KOPT-K1 (cell line): ENCODE data around the gene SRRM1.
"Not testable (repeated sequence)": the region's sequence is repeated elsewhere in the genome, so short reads cannot be mapped to it uniquely, and the experiment has no call there.

ENCODE experiments used
- H3K27ac ChIP-seq: fragments of 200-600 bp; sonication (generic); 2 replicates; pipeline ENCODE4 v1.5.1; 2016; ENCODE audit warnings: antibody characterized with exemption, mild to moderate bottlenecking, low read depth, low read length; ENCODE audit not compliant: poor library complexity, severe bottlenecking
- H3K36me3 ChIP-seq: fragments of 200-600 bp; sonication (generic); 2 replicates; pipeline ENCODE4 v1.5.1; 2017; ENCODE audit warnings: antibody characterized with exemption, mild to moderate bottlenecking, low read length, moderate library complexity; ENCODE audit not compliant: insufficient read depth
- H3K9me3 ChIP-seq: fragments of 200-600 bp; sonication (generic); 2 replicates; pipeline ENCODE4 v1.5.1; 2017; ENCODE audit warnings: antibody characterized with exemption, low read length, mild to moderate bottlenecking; ENCODE audit not compliant: insufficient read depth, poor library complexity, severe bottlenecking

SRRM1 gene

GRCh38 chr1:24659993-24660665 lies 17.0 kb downstream of the SRRM1 start:
- peaks cover 100% of the 10 kb centered on the region for H3K36me3 ChIP-seq
- H3K27ac ChIP-seq, result no peak overlapping the region
- no peaks in the 10 kb centered on the region for H3K9me3 ChIP-seq

GRCh38 chr1:24664507-24665033 lies 21.5 kb downstream of the SRRM1 start:
- H3K36me3 ChIP-seq, result peaks cover 100% of the 10 kb centered on the region
- H3K27ac ChIP-seq, result no peak overlapping the region
- no peaks in the 10 kb centered on the region for H3K9me3 ChIP-seq

- H3K36me3 ChIP-seq, result peaks cover 100% of the 10 kb centered on the region
- no peak overlapping the region for H3K27ac ChIP-seq
- H3K9me3 ChIP-seq, result no peaks in the 10 kb centered on the region
Observed at GRCh38 chr1:24666794-24667193, 23.7 kb downstream of the SRRM1 start.

GRCh38 chr1:24671372-24671771 lies 28.3 kb downstream of the SRRM1 start:
- peaks cover 99% of the 10 kb centered on the region for H3K36me3 ChIP-seq
- H3K27ac ChIP-seq, H3K9me3 ChIP-seq: not testable (repeated sequence)

- peaks cover 99% of the 10 kb centered on the region for H3K36me3 ChIP-seq
Observed at GRCh38 chr1:24672686-24673085, 29.6 kb downstream of the SRRM1 start.

GRCh38 chr1:24673341-24673740 lies 30.2 kb downstream of the SRRM1 start:
- Histone ChIP-seq H3K36me3 (peaks cover 97% of the 10 kb centered on the region), H3K9me3 (no peaks in the 10 kb centered on the region), H3K27ac (no peak overlapping the region)

More at GRCh38 chr1:24672686-24673085, 29.6 kb downstream of the SRRM1 start:
- not testable (repeated sequence) for H3K27ac ChIP-seq, H3K9me3 ChIP-seq

GRCh38 chr1:24678421-24678820 lies 35.3 kb downstream of the SRRM1 start:
- H3K27ac ChIP-seq, H3K9me3 ChIP-seq: not testable (repeated sequence)

GRCh38 chr1:24679725-24680124 lies 36.6 kb downstream of the SRRM1 start:
- Histone ChIP-seq H3K27ac (no peak overlapping the region), H3K9me3 (no peaks in the 10 kb centered on the region), H3K36me3 (peaks cover 36% of the 10 kb centered on the region)

More at GRCh38 chr1:24678421-24678820, 35.3 kb downstream of the SRRM1 start:
- H3K36me3 ChIP-seq, result peaks cover 49% of the 10 kb centered on the region

GRCh38 chr1:24683713-24684162 lies 40.6 kb downstream of the SRRM1 start:
- H3K9me3 ChIP-seq, result no peaks in the 10 kb centered on the region
- no peaks in the 10 kb centered on the region for H3K36me3 ChIP-seq
- no peak overlapping the region for H3K27ac ChIP-seq

GRCh38 chr1:24688033-24688432 lies 44.9 kb downstream of the SRRM1 start:
- Histone ChIP-seq H3K27ac (no peak overlapping the region), H3K9me3 (no peaks in the 10 kb centered on the region), H3K36me3 (no peaks in the 10 kb centered on the region)

GRCh38 chr1:24688621-24689195 lies 45.6 kb downstream of the SRRM1 start:
- Histone ChIP-seq H3K36me3 (no peaks in the 10 kb centered on the region), H3K27ac (no peak overlapping the region), H3K9me3 (no peaks in the 10 kb centered on the region)

GRCh38 chr1:24691051-24691450 lies 47.9 kb downstream of the SRRM1 start:
- no peak overlapping the region for H3K27ac ChIP-seq
- no peaks in the 10 kb centered on the region for H3K9me3 ChIP-seq
- no peaks in the 10 kb centered on the region for H3K36me3 ChIP-seq

GRCh38 chr1:24692351-24692980 lies 49.4 kb downstream of the SRRM1 start:
- H3K27ac ChIP-seq, result no peak overlapping the region
- no peaks in the 10 kb centered on the region for H3K9me3 ChIP-seq
- no peaks in the 10 kb centered on the region for H3K36me3 ChIP-seq

GRCh38 chr1:24693827-24694379 lies 50.8 kb downstream of the SRRM1 start:
- Histone ChIP-seq H3K36me3 (no peaks in the 10 kb centered on the region), H3K27ac (no peak overlapping the region), H3K9me3 (no peaks in the 10 kb centered on the region)

- Histone ChIP-seq H3K36me3 (no peaks in the 10 kb centered on the region), H3K27ac (no peak overlapping the region), H3K9me3 (no peaks in the 10 kb centered on the region)
Observed at GRCh38 chr1:24694380-24694843, 51.3 kb downstream of the SRRM1 start.
